ENCODE measurements around the gene TESK1. TPM values are rescaled to one million over a fixed set of nuclear protein-coding genes. Genes with fewer than 3 reads are reported as not detected.
"Not testable (repeated sequence)": the region's sequence is repeated elsewhere in the genome, so short reads cannot be mapped to it uniquely, and the experiment has no call there.

Gene TESK1
- total and polyA plus RNA-seq, 2 donors (not counting 1 experiment from before 2014, with no cell fraction given), result 43.8 to 94.1 TPM

DNA sequence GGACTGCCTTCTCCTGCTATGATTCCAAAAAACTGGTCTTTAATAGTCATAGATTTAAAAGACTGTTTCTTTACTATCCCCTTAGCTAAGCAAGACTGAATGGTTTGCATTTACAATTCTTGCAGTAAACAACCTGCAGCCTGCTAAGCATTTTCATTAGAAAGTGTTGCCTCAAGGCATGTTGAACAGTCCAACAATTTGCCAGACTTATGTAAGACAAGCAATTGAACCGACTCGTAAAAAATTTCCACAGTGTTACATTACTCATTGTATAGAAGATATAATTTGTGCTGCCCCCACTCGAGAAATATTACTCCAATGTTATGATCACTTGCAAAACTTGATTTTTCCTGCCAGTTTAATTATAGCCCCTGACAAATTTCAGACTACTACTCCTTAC is 20.4 kb upstream of the TESK1 start:
- H3K4me2 ChIP-seq (replicated peaks; ENCODE audit: low read depth, low read length, poor library complexity, severe bottlenecking); H2AFZ ChIP-seq (ENCODE audit: insufficient read depth, low read depth, low read length, poor library complexity, severe bottlenecking); H3K4me3 ChIP-seq (ENCODE audit: control extremely low read depth in 1 of 5, extremely low read depth in 1 of 5, insufficient read depth in 1 of 5, low read depth in 2 of 5, low read length in 4 of 5); H3K27ac Mint-ChIP-seq; H3K4me3 Mint-ChIP-seq; H3K27me3 Mint-ChIP-seq; DNase-seq; ATAC-seq (ENCODE audit: low read depth); H3K9ac ChIP-seq (ENCODE audit: low read length); POLR2A ChIA-PET; H3K4me1 Mint-ChIP-seq; H3K4me1 ChIP-seq (ENCODE audit: control insufficient read depth in 2 of 2, insufficient read depth in 2 of 2, low read length in 2 of 2); H4K20me1 ChIP-seq (ENCODE audit: control insufficient read depth, insufficient read depth, low read length, poor library complexity, severe bottlenecking); H3K27ac ChIP-seq (ENCODE audit: low read length in 2 of 2); H3K9me3 Mint-ChIP-seq (ENCODE audit: insufficient read depth); H3K36me3 ChIP-seq (replicated peaks in 1 of 2; ENCODE audit: control extremely low read depth in 1 of 2, control insufficient read depth in 1 of 2, extremely low read depth in 1 of 2, insufficient read depth in 2 of 2, low read length in 1 of 2); intact Hi-C loops (cut with micrococcal nuclease); H3K27me3 ChIP-seq (replicated peaks in 1 of 4; ENCODE audit: control extremely low read depth in 1 of 4, control insufficient read depth in 3 of 4, insufficient read depth in 4 of 4, low read length in 3 of 4); CTCF ChIA-PET; H3K79me2 ChIP-seq (ENCODE audit: control insufficient read depth, insufficient read depth, low read length): not testable (repeated sequence)
- WGBS (ENCODE audit: insufficient coverage), result no CpG with 5 or more reads among the region's 3 CpGs
- peaks cover 2 to 21% (median 19%) of the 10 kb centered on the region in 3 donors for H3K9me3 ChIP-seq (ENCODE audit: control extremely low read depth in 1 of 3, control insufficient read depth in 2 of 3, insufficient read depth in 1 of 3, low read length in 2 of 3)

DNA sequence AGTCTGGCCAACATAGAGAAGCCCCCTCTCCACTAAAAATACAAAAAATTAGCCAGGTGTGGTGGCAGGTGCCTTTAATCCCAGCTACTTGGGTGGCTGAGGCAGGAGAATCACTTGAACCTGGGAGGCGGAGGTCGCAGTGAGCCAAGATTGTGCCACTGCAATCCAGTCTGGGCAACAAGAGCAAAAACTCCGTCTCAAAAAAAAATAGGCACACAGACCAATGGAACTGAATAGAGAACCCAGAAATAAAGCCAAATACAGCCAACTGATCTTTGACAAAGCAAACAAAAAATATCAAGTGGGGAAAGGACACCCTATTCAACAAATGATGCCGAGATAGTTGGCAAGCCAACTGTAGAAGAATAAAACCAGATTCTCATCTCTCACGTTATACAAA is 16.6 kb upstream of the TESK1 start:
- H3K4me3 ChIP-seq (ENCODE audit: control extremely low read depth in 1 of 5, extremely low read depth in 1 of 5, insufficient read depth in 1 of 5, low read depth in 2 of 5, low read length in 4 of 5); H3K9me3 Mint-ChIP-seq (ENCODE audit: insufficient read depth); ATAC-seq (ENCODE audit: low read depth); H3K4me1 ChIP-seq (ENCODE audit: control insufficient read depth in 2 of 2, insufficient read depth in 2 of 2, low read length in 2 of 2); H2AFZ ChIP-seq (ENCODE audit: insufficient read depth, low read depth, low read length, poor library complexity, severe bottlenecking); intact Hi-C loops (cut with micrococcal nuclease); H3K27me3 ChIP-seq (replicated peaks in 1 of 4; ENCODE audit: control extremely low read depth in 1 of 4, control insufficient read depth in 3 of 4, insufficient read depth in 4 of 4, low read length in 3 of 4); H3K27ac Mint-ChIP-seq; H3K4me1 Mint-ChIP-seq; H3K4me3 Mint-ChIP-seq; H3K27me3 Mint-ChIP-seq; H3K79me2 ChIP-seq (ENCODE audit: control insufficient read depth, insufficient read depth, low read length); H3K36me3 ChIP-seq (replicated peaks in 1 of 2; ENCODE audit: control extremely low read depth in 1 of 2, control insufficient read depth in 1 of 2, extremely low read depth in 1 of 2, insufficient read depth in 2 of 2, low read length in 1 of 2); H3K27ac ChIP-seq (ENCODE audit: low read length in 2 of 2); DNase-seq; H4K20me1 ChIP-seq (ENCODE audit: control insufficient read depth, insufficient read depth, low read length, poor library complexity, severe bottlenecking); H3K9ac ChIP-seq (ENCODE audit: low read length); CTCF ChIA-PET; H3K4me2 ChIP-seq (replicated peaks; ENCODE audit: low read depth, low read length, poor library complexity, severe bottlenecking); POLR2A ChIA-PET: not testable (repeated sequence)
- H3K9me3 ChIP-seq (ENCODE audit: control extremely low read depth in 1 of 3, control insufficient read depth in 2 of 3, insufficient read depth in 1 of 3, low read length in 2 of 3), result peaks cover 0 to 24% (median 22%) of the 10 kb centered on the region in 3 donors
- WGBS (ENCODE audit: insufficient coverage), result 100% methylated on average over 3 of the region's 5 CpGs

DNA sequence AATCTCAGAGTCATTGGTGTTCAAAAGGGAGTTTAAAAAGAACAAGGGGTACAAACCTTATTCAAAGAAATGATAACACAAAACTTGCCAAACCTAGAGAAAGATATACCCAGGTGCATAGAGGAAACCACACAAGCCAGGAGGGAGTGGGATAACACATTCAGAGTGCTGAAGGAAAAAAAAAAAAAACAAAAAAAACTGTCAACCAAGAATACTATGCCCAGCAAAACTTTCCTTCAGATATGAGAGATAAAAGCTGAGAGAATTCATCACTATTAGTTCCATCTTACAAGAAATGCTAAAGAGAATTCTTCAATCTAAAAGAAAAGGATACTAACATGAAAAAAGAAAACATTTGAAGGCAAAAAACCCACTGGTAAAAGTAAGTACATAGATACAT is 11.5 kb upstream of the TESK1 start:
- intact Hi-C loops (cut with micrococcal nuclease), result no loop called here
- H3K9ac ChIP-seq (ENCODE audit: low read length), result no peak overlapping the region
- no peak overlapping the region for H3K4me3 ChIP-seq (ENCODE audit: control extremely low read depth in 1 of 5, extremely low read depth in 1 of 5, insufficient read depth in 1 of 5, low read depth in 2 of 5, low read length in 4 of 5)
- CTCF ChIA-PET, result no interaction called here
- Mint-ChIP-seq H3K4me1 (peaks cover 3% of the 10 kb centered on the region), H3K27ac (no peak overlapping the region), H3K27me3 (no peaks in the 10 kb centered on the region), H3K9me3 (ENCODE audit: insufficient read depth) (peaks cover 9% of the 10 kb centered on the region), H3K4me3 (no peak overlapping the region)
- no peaks in the 10 kb centered on the region for H3K36me3 ChIP-seq (replicated peaks in 1 of 2; ENCODE audit: control extremely low read depth in 1 of 2, control insufficient read depth in 1 of 2, extremely low read depth in 1 of 2, insufficient read depth in 2 of 2, low read length in 1 of 2)
- no peak overlapping the region for H3K4me2 ChIP-seq (replicated peaks; ENCODE audit: low read depth, low read length, poor library complexity, severe bottlenecking)
- no peaks in the 10 kb centered on the region for H3K79me2 ChIP-seq (ENCODE audit: control insufficient read depth, insufficient read depth, low read length)
- no peak for ATAC-seq (ENCODE audit: low read depth)
- no peak for DNase-seq
- H4K20me1 ChIP-seq (ENCODE audit: control insufficient read depth, insufficient read depth, low read length, poor library complexity, severe bottlenecking), result no peaks in the 10 kb centered on the region
- no peak overlapping the region for H3K27ac ChIP-seq (ENCODE audit: low read length in 2 of 2)
- POLR2A ChIA-PET, result no interaction called here
- H3K9me3 ChIP-seq (ENCODE audit: control extremely low read depth in 1 of 3, control insufficient read depth in 2 of 3, insufficient read depth in 1 of 3, low read length in 2 of 3), result peaks cover 0 to 33% (median 28%) of the 10 kb centered on the region in 3 donors
- peaks cover 2 to 3% of the 10 kb centered on the region in 2 donors for H3K4me1 ChIP-seq (ENCODE audit: control insufficient read depth in 2 of 2, insufficient read depth in 2 of 2, low read length in 2 of 2)
- no peaks in the 10 kb centered on the region for H3K27me3 ChIP-seq (replicated peaks in 1 of 4; ENCODE audit: control extremely low read depth in 1 of 4, control insufficient read depth in 3 of 4, insufficient read depth in 4 of 4, low read length in 3 of 4)
- H2AFZ ChIP-seq (ENCODE audit: insufficient read depth, low read depth, low read length, poor library complexity, severe bottlenecking), result no peak overlapping the region
- TF ChIP-seq, protein P1, sequence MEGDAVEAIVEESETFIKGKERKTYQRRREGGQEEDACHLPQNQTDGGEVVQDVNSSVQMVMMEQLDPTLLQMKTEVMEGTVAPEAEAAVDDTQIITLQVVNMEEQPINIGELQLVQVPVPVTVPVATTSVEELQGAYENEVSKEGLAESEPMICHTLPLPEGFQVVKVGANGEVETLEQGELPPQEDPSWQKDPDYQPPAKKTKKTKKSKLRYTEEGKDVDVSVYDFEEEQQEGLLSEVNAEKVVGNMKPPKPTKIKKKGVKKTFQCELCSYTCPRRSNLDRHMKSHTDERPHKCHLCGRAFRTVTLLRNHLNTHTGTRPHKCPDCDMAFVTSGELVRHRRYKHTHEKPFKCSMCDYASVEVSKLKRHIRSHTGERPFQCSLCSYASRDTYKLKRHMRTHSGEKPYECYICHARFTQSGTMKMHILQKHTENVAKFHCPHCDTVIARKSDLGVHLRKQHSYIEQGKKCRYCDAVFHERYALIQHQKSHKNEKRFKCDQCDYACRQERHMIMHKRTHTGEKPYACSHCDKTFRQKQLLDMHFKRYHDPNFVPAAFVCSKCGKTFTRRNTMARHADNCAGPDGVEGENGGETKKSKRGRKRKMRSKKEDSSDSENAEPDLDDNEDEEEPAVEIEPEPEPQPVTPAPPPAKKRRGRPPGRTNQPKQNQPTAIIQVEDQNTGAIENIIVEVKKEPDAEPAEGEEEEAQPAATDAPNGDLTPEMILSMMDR (IDR thresholded peaks at IDR 0.05), result no peak
- no peak for TF ChIP-seq EZH2 (IDR thresholded peaks at IDR 0.05; ENCODE audit: borderline replicate concordance, insufficient read depth, low read depth, low read length, poor library complexity, severe bottlenecking)

Measured in B cell (primary cell).